GM23338 (cell line): ENCODE results near the gene MAGI1. TPM values are rescaled to one million over a fixed set of nuclear protein-coding genes. Genes with fewer than 3 reads are reported as not detected.

Experiments used
- ATAC-seq: fragments of 200-7000 bp; cut with Tn5 transposase; 3 replicates; pipeline ENCODE4 v1.9.1; 2020
- DNase-seq: peaks from one replicate; pipeline ENCODE4 v3.0.0-alpha.2; 2015; ENCODE audit warnings: low spot score
- H2AFZ ChIP-seq: fragments of 200-600 bp; sonication (generic); 2 replicates; pipeline ENCODE4 v1.8.0; 2016; ENCODE audit warnings: antibody characterized with exemption, mild to moderate bottlenecking, moderate library complexity
- H3F3A ChIP-seq: fragments of 200-600 bp; sonication (generic); replicated peaks from 2 replicates; pipeline ENCODE4 v1.8.0; 2017; ENCODE audit warnings: antibody characterized with exemption, mixed run types, low read depth
- H3K27ac ChIP-seq: fragments of 200-600 bp; sonication (generic); 2 replicates; pipeline ENCODE4 v1.6.1; 2016; ENCODE audit warnings: low read depth
- H3K27me3 ChIP-seq: fragments of 200-600 bp; sonication (generic); 2 replicates; pipeline ENCODE4 v1.8.0; 2016; ENCODE audit warnings: mild to moderate bottlenecking, mixed run types, moderate library complexity; ENCODE audit not compliant: insufficient read depth
- H3K36me3 ChIP-seq: fragments of 200-600 bp; sonication (generic); 2 replicates; pipeline ENCODE4 v1.8.0; 2016; ENCODE audit warnings: mild to moderate bottlenecking; ENCODE audit not compliant: insufficient read depth
- H3K4me1 ChIP-seq: fragments of 200-600 bp; sonication (generic); 2 replicates; pipeline ENCODE4 v1.8.0; 2016; ENCODE audit warnings: mild to moderate bottlenecking, moderate library complexity; ENCODE audit not compliant: insufficient read depth
- H3K4me2 ChIP-seq: fragments of 200-600 bp; sonication (generic); 2 replicates; pipeline ENCODE4 v1.7.1; 2017; ENCODE audit warnings: mixed run types
- H3K4me3 ChIP-seq: fragments of 200-600 bp; sonication (generic); 2 replicates; pipeline ENCODE4 v1.6.1; 2016; ENCODE audit warnings: mixed run types
- H3K79me2 ChIP-seq: fragments of 200-600 bp; sonication (generic); replicated peaks from 2 replicates; pipeline ENCODE4 v1.8.0; 2017; ENCODE audit warnings: mild to moderate bottlenecking; ENCODE audit not compliant: insufficient read depth
- H3K9me2 ChIP-seq: fragments of 200-600 bp; sonication (generic); 2 replicates; pipeline ENCODE4 v1.8.0; 2017; ENCODE audit not compliant: insufficient read depth
- H4K20me1 ChIP-seq: fragments of 200-600 bp; sonication (generic); replicated peaks from 2 replicates; pipeline ENCODE4 v1.8.0; 2017; ENCODE audit warnings: mild to moderate bottlenecking; ENCODE audit not compliant: insufficient read depth
- H3K27ac Mint-ChIP-seq: 2 replicates; pipeline ENCODE4 v1.8.0; 2020; ENCODE audit warnings: inconsistent platforms, mild to moderate bottlenecking, moderate library complexity, mixed read lengths
- H3K27me3 Mint-ChIP-seq: 3 replicates; pipeline ENCODE4 v1.8.0; 2022; ENCODE audit warnings: low read depth, mild to moderate bottlenecking, moderate library complexity, mixed read lengths, inconsistent platforms; ENCODE audit not compliant: insufficient read depth, poor library complexity
- H3K36me3 Mint-ChIP-seq: 3 replicates; pipeline ENCODE4 v1.8.0; 2021; ENCODE audit warnings: low read depth, mild to moderate bottlenecking, inconsistent platforms, moderate library complexity, mixed read lengths
- H3K4me1 Mint-ChIP-seq: 3 replicates; pipeline ENCODE4 v1.8.0; 2020; ENCODE audit warnings: mild to moderate bottlenecking, inconsistent platforms, mixed read lengths
- H3K4me3 Mint-ChIP-seq: 3 replicates; pipeline ENCODE4 v1.8.0; 2021; ENCODE audit warnings: moderate library complexity, mild to moderate bottlenecking, inconsistent platforms, mixed read lengths
- H3K9me3 Mint-ChIP-seq: 3 replicates; pipeline ENCODE4 v1.8.0; 2020; ENCODE audit warnings: moderate library complexity, mild to moderate bottlenecking, inconsistent platforms, mixed read lengths
- CREB1 ChIP-seq: fragments of 250-450 bp; sonication (Bioruptor Pico); IDR thresholded peaks from 2 replicates; pipeline ENCODE4 v1.5.0; 2020; ENCODE audit warnings: low read depth, mild to moderate bottlenecking, moderate library complexity
- EZH2 ChIP-seq: fragments of 200-600 bp; sonication (generic); IDR thresholded peaks from one replicate; pipeline ENCODE4 v1.8.0; 2017; ENCODE audit warnings: antibody characterized with exemption, mild to moderate bottlenecking, low read depth; ENCODE audit not compliant: unreplicated experiment
- EZH2phosphoT487 ChIP-seq: fragments of 200-600 bp; sonication (generic); IDR thresholded peaks from one replicate; pipeline ENCODE4 v1.8.1; 2018; ENCODE audit warnings: antibody characterized with exemption; ENCODE audit not compliant: unreplicated experiment
- JUNB ChIP-seq: IDR thresholded peaks from one replicate; pipeline ENCODE4 v1.6.1; 2016; ENCODE audit warnings: antibody characterized with exemption; ENCODE audit not compliant: unreplicated experiment
- POLR2AphosphoS5 ChIP-seq: IDR thresholded peaks from 2 replicates; pipeline ENCODE4 v1.6.1; 2016; ENCODE audit warnings: antibody characterized with exemption, low read depth
- STAT1 ChIP-seq: IDR thresholded peaks from one replicate; pipeline ENCODE4 v1.6.1; 2016; ENCODE audit warnings: antibody characterized with exemption; ENCODE audit not compliant: unreplicated experiment
- ZNF114 ChIP-seq: fragments of 250-450 bp; sonication (Bioruptor Pico); IDR thresholded peaks from 2 replicates; pipeline ENCODE4 v1.5.0; 2020; ENCODE audit warnings: mild to moderate bottlenecking, moderate library complexity
- ZNF331 ChIP-seq: fragments of 250-450 bp; sonication (Bioruptor Pico); IDR thresholded peaks from 2 replicates; pipeline ENCODE4 v1.5.0; 2020; ENCODE audit warnings: low read depth, mild to moderate bottlenecking, moderate library complexity
- polyA plus RNA-seq: library from polyadenylated mRNA; unstranded; fragments of >200 nt; fragmentation: Nextera tagmentation; extraction: Ambion mirVana; gene quantifications from 2 replicates; pipeline ENCODE4 v1.2.1, GENCODE V29; 2016
- total RNA-seq: library from RNA; depleted of rRNA; stranded (reverse); fragments of >200 nt; shearing (Covaris generic); gene quantifications from 2 replicates; pipeline ENCODE4 v1.2.3, GENCODE V29; 2014
- TF ChIP-seq, protein P1 (sequence below), 2 experiments: fragments of 200-600 bp in 1 of 2; sonication (generic) in 1 of 2; conservative IDR thresholded peaks; 2 replicates each; pipeline versions ENCODE4 v1.5.1 to v1.6.1; 2016 to 2017; ENCODE audit warnings: antibody characterized with exemption in 2 of 2, low read depth in 2 of 2, mild to moderate bottlenecking in 2 of 2, moderate library complexity in 1 of 2
- TF ChIP-seq, protein P2 (sequence below): IDR thresholded peaks from 2 replicates; pipeline ENCODE4 v1.6.1; 2016; ENCODE audit warnings: antibody characterized with exemption
- TF ChIP-seq, protein P3 (sequence below): IDR thresholded peaks from one replicate; pipeline ENCODE4 v1.6.1; 2018; ENCODE audit warnings: antibody characterized with exemption; ENCODE audit not compliant: unreplicated experiment

The MAGI1 gene
- total and polyA plus RNA-seq, 2 experiments from 2014 or later = 27.4 to 71.2 TPM

DNA sequence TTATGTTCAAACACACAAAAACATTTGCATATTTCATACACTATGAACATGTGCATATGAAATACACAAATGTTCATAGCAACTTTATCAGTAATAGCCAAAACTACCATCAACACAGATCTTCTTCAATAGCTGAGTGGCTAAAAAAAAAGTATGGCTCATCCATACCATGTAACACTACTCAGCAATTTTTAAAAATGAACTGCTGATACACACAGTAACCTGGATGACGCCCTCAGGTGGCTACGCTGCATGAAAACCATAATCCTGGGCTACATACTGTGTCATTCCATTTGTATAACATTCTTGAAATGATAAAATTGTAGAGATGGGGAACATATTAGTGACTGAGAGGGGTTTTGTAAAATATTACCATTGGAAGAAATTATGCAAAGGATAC lies 243.6 kb downstream of the MAGI1 start:
- no peaks in the 10 kb centered on the region for H3K27me3 ChIP-seq
- Mint-ChIP-seq H3K9me3 (no peaks in the 10 kb centered on the region), H3K27me3 (peaks cover 1% of the 10 kb centered on the region), H3K4me3 (no peak overlapping the region), H3K36me3 (no peaks in the 10 kb centered on the region), H3K4me1 (peaks cover 32% of the 10 kb centered on the region), H3K27ac (no peak overlapping the region; the same call in 1 of the 2 replicates)
- peaks cover 9% of the 10 kb centered on the region for H3K4me1 ChIP-seq
- no peaks in the 10 kb centered on the region for H3F3A ChIP-seq
- TF ChIP-seq, protein P1, sequence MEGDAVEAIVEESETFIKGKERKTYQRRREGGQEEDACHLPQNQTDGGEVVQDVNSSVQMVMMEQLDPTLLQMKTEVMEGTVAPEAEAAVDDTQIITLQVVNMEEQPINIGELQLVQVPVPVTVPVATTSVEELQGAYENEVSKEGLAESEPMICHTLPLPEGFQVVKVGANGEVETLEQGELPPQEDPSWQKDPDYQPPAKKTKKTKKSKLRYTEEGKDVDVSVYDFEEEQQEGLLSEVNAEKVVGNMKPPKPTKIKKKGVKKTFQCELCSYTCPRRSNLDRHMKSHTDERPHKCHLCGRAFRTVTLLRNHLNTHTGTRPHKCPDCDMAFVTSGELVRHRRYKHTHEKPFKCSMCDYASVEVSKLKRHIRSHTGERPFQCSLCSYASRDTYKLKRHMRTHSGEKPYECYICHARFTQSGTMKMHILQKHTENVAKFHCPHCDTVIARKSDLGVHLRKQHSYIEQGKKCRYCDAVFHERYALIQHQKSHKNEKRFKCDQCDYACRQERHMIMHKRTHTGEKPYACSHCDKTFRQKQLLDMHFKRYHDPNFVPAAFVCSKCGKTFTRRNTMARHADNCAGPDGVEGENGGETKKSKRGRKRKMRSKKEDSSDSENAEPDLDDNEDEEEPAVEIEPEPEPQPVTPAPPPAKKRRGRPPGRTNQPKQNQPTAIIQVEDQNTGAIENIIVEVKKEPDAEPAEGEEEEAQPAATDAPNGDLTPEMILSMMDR (conservative IDR thresholded peaks at IDR 0.05; ENCODE audit: low read depth in 2 of 2) = peak in 1 of 2 experiments; percentile 8; a peak in 1 of 4 replicates
- TF ChIP-seq, protein P2, sequence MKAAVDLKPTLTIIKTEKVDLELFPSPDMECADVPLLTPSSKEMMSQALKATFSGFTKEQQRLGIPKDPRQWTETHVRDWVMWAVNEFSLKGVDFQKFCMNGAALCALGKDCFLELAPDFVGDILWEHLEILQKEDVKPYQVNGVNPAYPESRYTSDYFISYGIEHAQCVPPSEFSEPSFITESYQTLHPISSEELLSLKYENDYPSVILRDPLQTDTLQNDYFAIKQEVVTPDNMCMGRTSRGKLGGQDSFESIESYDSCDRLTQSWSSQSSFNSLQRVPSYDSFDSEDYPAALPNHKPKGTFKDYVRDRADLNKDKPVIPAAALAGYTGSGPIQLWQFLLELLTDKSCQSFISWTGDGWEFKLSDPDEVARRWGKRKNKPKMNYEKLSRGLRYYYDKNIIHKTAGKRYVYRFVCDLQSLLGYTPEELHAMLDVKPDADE = no peak
- TF ChIP-seq EZH2 = no peak
- TF ChIP-seq CREB1 (CRISPR knock-in tag) = no peak
- no peak overlapping the region for H3K27ac ChIP-seq
- peaks cover 12% of the 10 kb centered on the region; the same call in 1 of the 2 replicates for H4K20me1 ChIP-seq
- H2AFZ ChIP-seq = no peak overlapping the region
- ATAC-seq (no peak), DNase-seq (no peak)
- H3K4me3 ChIP-seq = no peak overlapping the region
- H3K79me2 ChIP-seq = peaks cover 27% of the 10 kb centered on the region
- H3K4me2 ChIP-seq = no peak overlapping the region
- no peaks in the 10 kb centered on the region for H3K9me2 ChIP-seq
- no peaks in the 10 kb centered on the region for H3K36me3 ChIP-seq

DNA sequence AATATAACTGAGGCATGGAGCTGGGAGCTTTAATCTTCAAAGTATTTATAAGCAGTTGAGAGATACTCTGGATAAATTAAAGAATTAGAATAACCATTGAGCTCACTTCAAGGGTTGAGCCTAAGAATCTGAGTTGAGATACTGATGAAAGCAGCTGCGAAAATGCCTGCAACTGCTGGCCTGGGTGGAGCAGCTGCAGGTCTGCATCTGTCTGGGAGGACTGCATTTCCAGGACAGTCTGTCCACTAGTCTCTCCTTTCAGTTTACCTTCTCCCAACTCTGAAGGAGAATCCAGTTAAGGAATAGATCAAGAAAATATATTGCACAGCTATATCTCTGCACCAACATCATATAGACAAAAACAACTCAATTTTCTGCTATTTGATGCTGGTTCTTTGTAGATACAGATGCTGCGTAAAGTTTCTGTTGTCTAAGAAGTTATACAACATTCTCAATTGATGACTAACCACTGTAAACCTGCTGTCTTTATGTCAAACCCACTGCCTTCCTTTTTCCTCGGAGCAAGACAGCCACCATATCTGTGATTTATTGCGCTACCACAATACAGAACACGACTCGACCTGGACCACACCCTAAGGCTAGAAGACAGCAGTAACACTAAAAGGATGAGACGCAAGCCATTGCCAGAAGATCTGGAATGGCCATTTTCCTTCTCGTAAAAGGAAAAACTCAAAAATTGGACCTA lies 245.1 kb downstream of the MAGI1 start:
- no peak overlapping the region for H3K4me3 ChIP-seq
- ATAC-seq = no peak
- H3F3A ChIP-seq = no peaks in the 10 kb centered on the region
- peaks cover 1% of the 10 kb centered on the region for H3K27me3 Mint-ChIP-seq
- H3K9me3 Mint-ChIP-seq = no peaks in the 10 kb centered on the region
- H3K36me3 Mint-ChIP-seq = no peaks in the 10 kb centered on the region
- H3K4me1 Mint-ChIP-seq = peaks cover 28% of the 10 kb centered on the region
- no peak overlapping the region for H3K27ac Mint-ChIP-seq
- no peak overlapping the region for H3K4me3 Mint-ChIP-seq
- H3K4me1 ChIP-seq = peaks cover 9% of the 10 kb centered on the region
- H4K20me1 ChIP-seq = peaks cover 12% of the 10 kb centered on the region; the same call in 1 of the 2 replicates
- H3K36me3 ChIP-seq = no peaks in the 10 kb centered on the region
- H3K4me2 ChIP-seq = no peak overlapping the region
- no peaks in the 10 kb centered on the region for H3K27me3 ChIP-seq
- H3K27ac ChIP-seq = no peak overlapping the region
- peaks cover 27% of the 10 kb centered on the region for H3K79me2 ChIP-seq
- DNase-seq = no peak
- H3K9me2 ChIP-seq = no peaks in the 10 kb centered on the region
- H2AFZ ChIP-seq = no peak overlapping the region
- TF ChIP-seq, protein P3, sequence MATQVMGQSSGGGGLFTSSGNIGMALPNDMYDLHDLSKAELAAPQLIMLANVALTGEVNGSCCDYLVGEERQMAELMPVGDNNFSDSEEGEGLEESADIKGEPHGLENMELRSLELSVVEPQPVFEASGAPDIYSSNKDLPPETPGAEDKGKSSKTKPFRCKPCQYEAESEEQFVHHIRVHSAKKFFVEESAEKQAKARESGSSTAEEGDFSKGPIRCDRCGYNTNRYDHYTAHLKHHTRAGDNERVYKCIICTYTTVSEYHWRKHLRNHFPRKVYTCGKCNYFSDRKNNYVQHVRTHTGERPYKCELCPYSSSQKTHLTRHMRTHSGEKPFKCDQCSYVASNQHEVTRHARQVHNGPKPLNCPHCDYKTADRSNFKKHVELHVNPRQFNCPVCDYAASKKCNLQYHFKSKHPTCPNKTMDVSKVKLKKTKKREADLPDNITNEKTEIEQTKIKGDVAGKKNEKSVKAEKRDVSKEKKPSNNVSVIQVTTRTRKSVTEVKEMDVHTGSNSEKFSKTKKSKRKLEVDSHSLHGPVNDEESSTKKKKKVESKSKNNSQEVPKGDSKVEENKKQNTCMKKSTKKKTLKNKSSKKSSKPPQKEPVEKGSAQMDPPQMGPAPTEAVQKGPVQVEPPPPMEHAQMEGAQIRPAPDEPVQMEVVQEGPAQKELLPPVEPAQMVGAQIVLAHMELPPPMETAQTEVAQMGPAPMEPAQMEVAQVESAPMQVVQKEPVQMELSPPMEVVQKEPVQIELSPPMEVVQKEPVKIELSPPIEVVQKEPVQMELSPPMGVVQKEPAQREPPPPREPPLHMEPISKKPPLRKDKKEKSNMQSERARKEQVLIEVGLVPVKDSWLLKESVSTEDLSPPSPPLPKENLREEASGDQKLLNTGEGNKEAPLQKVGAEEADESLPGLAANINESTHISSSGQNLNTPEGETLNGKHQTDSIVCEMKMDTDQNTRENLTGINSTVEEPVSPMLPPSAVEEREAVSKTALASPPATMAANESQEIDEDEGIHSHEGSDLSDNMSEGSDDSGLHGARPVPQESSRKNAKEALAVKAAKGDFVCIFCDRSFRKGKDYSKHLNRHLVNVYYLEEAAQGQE = no peak
- TF ChIP-seq CREB1 (CRISPR knock-in tag) (no peak), STAT1 (no peak), EZH2 (no peak), ZNF331 (no peak), EZH2phosphoT487 (no peak), ZNF114 (CRISPR knock-in tag) (no peak), POLR2AphosphoS5 (no peak), JUNB (no peak)
- TF ChIP-seq, protein P1 (conservative IDR thresholded peaks at IDR 0.05; ENCODE audit: low read depth in 2 of 2) = no peak
